HEK293 (cell line): ENCODE measurements around the gene KRT32.

Experiments used
- CTCF ChIA-PET: fragments of 350-600 bp; formaldehyde crosslinking; extraction: SDS; loops from one replicate; lab custom pipeline; 2021; ENCODE audit warnings: antibody characterized with exemption; lab: Yijun Ruan, JAX
- POLR2A ChIA-PET: fragments of 300-600 bp; formaldehyde crosslinking; extraction: SDS; loops from one replicate; lab custom pipeline; 2020; ENCODE audit warnings: antibody characterized with exemption, inconsistent platforms; lab: Yijun Ruan, JAX
- H3K27ac ChIP-seq: fragments of 200-500 bp; sonication (Bioruptor generic); 2 replicates; pipeline ENCODE4 v1.5.1; 2014; ENCODE audit warnings: low read depth, low read length, control low read depth, inconsistent platforms; ENCODE audit errors: extremely low read depth
- H3K36me3 ChIP-seq, 2 experiments: fragments of 200-500 bp in 1 of 2; sonication (Bioruptor generic) in 1 of 2; 1 replicate in 1 of 2; 2 replicates in 1 of 2; pipeline ENCODE4 v1.5.1; 2014 to 2017; ENCODE audit warnings: inconsistent platforms in 2 of 2, low read length in 2 of 2; ENCODE audit not compliant: control insufficient read depth in 2 of 2, insufficient read depth in 1 of 2
- H3K4me1 ChIP-seq: fragments of 200-500 bp; sonication (Bioruptor generic); 2 replicates; pipeline ENCODE4 v1.5.1; 2014; ENCODE audit warnings: mild to moderate bottlenecking, low read length, inconsistent platforms; ENCODE audit not compliant: control insufficient read depth, insufficient read depth
- H3K4me3 ChIP-seq: 2 replicates; pipeline ENCODE4 v1.5.1; 2011; ENCODE audit warnings: low read depth, mild to moderate bottlenecking, control low read depth, low read length, moderate library complexity
- H3K9me3 ChIP-seq: fragments of 200-500 bp; sonication (Bioruptor generic); 2 replicates; pipeline ENCODE4 v1.5.1; 2014; ENCODE audit warnings: low read depth, low read length, inconsistent platforms; ENCODE audit not compliant: control insufficient read depth, insufficient read depth
- CTCF ChIP-seq: fragments of 450-650 bp; formaldehyde crosslinking; IDR thresholded peaks from 2 replicates; pipeline ENCODE4 v1.5.1; 2016; ENCODE audit warnings: missing biosample characterization, missing genetic modification characterization
- KLF16 ChIP-seq: fragments of 450-650 bp; formaldehyde crosslinking; IDR thresholded peaks from 2 replicates; pipeline ENCODE4 v1.5.1; 2017; ENCODE audit warnings: missing biosample characterization, missing genetic modification characterization
- PBX3 ChIP-seq: sonication (generic); formaldehyde crosslinking; IDR thresholded peaks from 2 replicates; pipeline ENCODE4 v1.8.1; 2022; ENCODE audit warnings: mild to moderate bottlenecking, moderate library complexity, missing genetic modification reagents
- PRDM1 ChIP-seq: fragments of 450-650 bp; formaldehyde crosslinking; IDR thresholded peaks from 2 replicates; pipeline ENCODE4; 2016; ENCODE audit warnings: missing biosample characterization, missing genetic modification characterization
- REST ChIP-seq: fragments of 450-650 bp; formaldehyde crosslinking; IDR thresholded peaks from 2 replicates; pipeline ENCODE4 v1.5.1; 2016; ENCODE audit warnings: missing biosample characterization, missing genetic modification characterization
- SCRT1 ChIP-seq: fragments of 450-650 bp; formaldehyde crosslinking; IDR thresholded peaks from 2 replicates; pipeline ENCODE4 v1.5.1; 2016; ENCODE audit warnings: missing biosample characterization, missing genetic modification characterization, borderline replicate concordance
- ZBTB8A ChIP-seq: fragments of 450-650 bp; formaldehyde crosslinking; IDR thresholded peaks from 2 replicates; pipeline ENCODE4 v1.5.1; 2016; ENCODE audit warnings: missing biosample characterization, missing genetic modification characterization
- ZNF146 ChIP-seq: fragments of 450-650 bp; formaldehyde crosslinking; IDR thresholded peaks from 2 replicates; pipeline ENCODE4 v1.5.1; 2016; ENCODE audit warnings: missing biosample characterization, missing genetic modification characterization
- ZNF248 ChIP-seq: fragments of 450-650 bp; formaldehyde crosslinking; IDR thresholded peaks from 2 replicates; pipeline ENCODE4 v1.5.1; 2017; ENCODE audit warnings: missing biosample characterization, missing genetic modification characterization
- ZNF518A ChIP-seq: fragments of 450-650 bp; formaldehyde crosslinking; conservative IDR thresholded peaks from 2 replicates; pipeline ENCODE4 v1.5.1; 2016; ENCODE audit warnings: low read depth, missing biosample characterization, missing genetic modification characterization
- ZNF600 ChIP-seq: fragments of 450-650 bp; formaldehyde crosslinking; IDR thresholded peaks from 2 replicates; pipeline ENCODE4 v1.5.1; 2016; ENCODE audit warnings: missing biosample characterization, missing genetic modification characterization
- ZNF660 ChIP-seq: fragments of 450-650 bp; IDR thresholded peaks from 2 replicates; pipeline ENCODE4 v1.5.1; 2018; ENCODE audit warnings: missing biosample characterization, mild to moderate bottlenecking, missing genetic modification characterization
- ZNF776 ChIP-seq: fragments of 450-650 bp; formaldehyde crosslinking; IDR thresholded peaks from 2 replicates; pipeline ENCODE4 v1.5.0; 2017; ENCODE audit warnings: missing biosample characterization, missing genetic modification characterization, borderline replicate concordance

Gene KRT32

GRCh38 chr17:41486809-41487530 is 19.8 kb upstream of the KRT32 start:
- TF ChIP-seq ZNF248 (tag by site-specific recombination) (no peak), ZBTB8A (peak; percentile 26; the same call in 1 of the 2 replicates), ZNF776 (tag by site-specific recombination) (no peak), KLF16 (tag by site-specific recombination) (no peak), PBX3 (CRISPR knock-in tag) (no peak), ZNF600 (tag by site-specific recombination) (no peak), ZNF146 (tag by site-specific recombination) (no peak), REST (tag by site-specific recombination) (no peak), PRDM1 (tag by site-specific recombination) (no peak), ZNF660 (tag by site-specific recombination) (no peak), ZNF518A (no peak), SCRT1 (tag by site-specific recombination) (no peak), CTCF (0 out of 2 replicates have a peak, but pooled peaks have one; percentile 17)
- Histone ChIP-seq H3K4me3 (no peak overlapping the region), H3K4me1 (no peaks in the 10 kb centered on the region), H3K27ac (no peak overlapping the region), H3K9me3 (no peaks in the 10 kb centered on the region), H3K36me3 (no peaks in the 10 kb centered on the region)
- POLR2A ChIA-PET, result no interaction called here
- CTCF ChIA-PET, result interaction anchor here (0.6 to 6.1 kb wide), 11 partner anchors 8 to 574 kb away, joined by 3 to 39 read pairs (median 4); no protein-coding TSS in a partner anchor
